Activated CD8-positive, alpha-beta memory T cell treated with anti-CD3 and anti-CD28 coated beads, Interleukin-2, amount 50 U/mL, for 24 hours (primary cell): ENCODE measurements around the gene CAMK1D.
"Not testable (repeated sequence)": the region's sequence is repeated elsewhere in the genome, so short reads cannot be mapped to it uniquely, and the experiment has no call there.

Experiments
- DNase-seq: peaks from one replicate; pipeline ENCODE4 v3.0.0-alpha.2; 2020; ENCODE audit errors: extremely low read depth

CAMK1D gene

GRCh38 chr10:12340937-12341336 is 8.4 kb upstream of the CAMK1D start:
- DNase-seq, result no peak

DNA sequence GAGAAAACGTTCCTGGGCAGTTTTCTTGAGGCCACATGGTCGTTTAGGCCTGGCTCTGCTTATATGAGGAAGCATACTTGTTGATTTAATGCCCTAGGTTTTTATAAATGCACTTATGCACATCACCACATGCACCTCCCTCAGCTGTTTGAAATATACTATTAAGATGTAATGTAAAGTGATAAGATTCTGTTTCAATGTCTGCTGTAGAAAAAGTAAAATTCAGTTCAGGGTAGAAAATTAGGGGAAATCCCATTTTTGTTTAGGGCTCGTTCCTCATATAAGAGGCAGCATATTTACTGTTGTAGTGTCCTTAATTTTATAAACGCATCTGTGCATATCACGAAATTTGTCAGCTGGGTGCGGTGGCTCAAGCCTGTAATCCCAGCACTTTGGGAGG is 7.8 kb upstream of the CAMK1D start:
- no peak for DNase-seq

DNA sequence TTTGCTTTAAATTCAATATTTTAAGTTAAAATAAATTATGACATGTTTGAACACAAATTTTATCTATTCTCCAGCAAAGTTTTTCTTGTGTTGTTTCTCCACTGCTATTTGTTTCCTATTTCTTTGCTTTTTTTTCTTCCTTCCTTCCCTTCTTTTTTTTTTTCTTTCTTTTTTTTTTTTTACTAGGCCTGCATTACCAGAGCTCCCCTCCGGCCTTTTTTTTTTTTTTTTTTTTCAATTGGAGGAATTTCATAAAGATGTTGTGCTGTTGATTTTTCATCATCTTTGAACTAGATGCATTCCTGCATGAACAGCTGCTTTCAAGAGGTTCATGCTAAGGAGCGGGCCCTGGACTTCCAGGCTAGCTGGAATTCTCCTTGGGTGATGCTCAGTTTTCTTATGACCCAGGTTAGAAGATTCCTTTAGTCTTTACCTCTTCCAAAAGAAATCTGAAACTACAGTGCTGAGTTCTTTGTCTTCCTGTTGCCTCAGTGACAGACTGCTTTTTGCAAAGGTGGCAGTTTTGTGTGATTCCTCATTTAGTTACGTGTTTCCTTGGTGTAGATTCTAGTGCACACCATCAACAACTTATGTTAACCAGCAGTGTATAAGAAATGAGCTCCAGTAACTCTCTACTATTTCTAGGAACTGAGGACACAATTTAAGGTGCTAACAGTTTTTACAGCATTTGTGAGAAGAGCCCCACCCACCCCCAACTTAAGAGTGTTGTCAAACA is 4.8 kb upstream of the CAMK1D start:
- DNase-seq, result no peak

DNA sequence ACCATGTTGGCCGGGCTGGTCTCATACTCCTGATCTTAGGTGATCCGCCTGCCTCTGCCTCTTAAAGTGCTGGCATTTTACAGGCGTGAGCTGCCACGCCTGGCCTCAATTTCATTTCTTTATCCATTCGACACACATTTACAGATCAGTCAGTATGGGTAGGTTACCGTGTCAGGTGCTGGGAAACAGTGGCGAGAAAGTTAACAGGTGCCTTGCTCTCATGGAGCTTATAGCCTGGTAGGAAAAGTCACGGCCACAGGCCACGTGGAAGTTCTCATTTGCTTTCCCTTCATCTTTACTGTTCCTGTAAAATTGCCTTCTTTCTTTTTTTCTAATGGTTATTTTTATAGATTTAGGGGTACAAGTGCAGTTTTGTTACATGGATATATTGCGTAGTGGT is 2.6 kb upstream of the CAMK1D start:
- DNase-seq, result no peak

DNA sequence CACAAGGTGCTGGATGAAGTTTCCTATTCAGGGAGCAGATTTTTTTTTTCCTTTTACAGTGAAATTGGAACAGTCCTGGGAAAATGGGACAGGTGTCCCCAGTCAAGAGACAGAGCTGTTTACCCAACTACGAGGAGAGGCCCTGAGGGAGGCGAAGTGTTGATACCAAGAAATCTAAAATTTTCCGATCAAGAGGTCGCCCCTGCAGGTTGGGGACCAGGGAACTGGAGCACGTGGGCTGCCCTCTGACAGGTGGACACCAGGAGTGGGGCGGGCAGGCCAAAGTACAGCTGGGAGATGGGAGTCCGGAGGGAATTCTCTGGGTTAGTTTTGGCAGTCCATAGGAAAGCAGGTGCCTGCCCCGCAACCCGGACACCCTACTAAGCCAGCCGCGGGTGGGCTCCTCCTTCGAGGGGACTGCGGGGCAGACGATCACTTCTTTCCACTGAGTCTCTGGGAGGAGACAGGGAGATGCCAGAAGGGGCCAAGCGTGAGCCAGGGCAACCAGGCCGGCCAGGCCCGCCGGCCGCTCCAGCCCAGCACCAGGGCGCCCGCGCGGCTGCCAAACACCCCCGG is 965 bp upstream of the CAMK1D start:
- no peak for DNase-seq

DNA sequence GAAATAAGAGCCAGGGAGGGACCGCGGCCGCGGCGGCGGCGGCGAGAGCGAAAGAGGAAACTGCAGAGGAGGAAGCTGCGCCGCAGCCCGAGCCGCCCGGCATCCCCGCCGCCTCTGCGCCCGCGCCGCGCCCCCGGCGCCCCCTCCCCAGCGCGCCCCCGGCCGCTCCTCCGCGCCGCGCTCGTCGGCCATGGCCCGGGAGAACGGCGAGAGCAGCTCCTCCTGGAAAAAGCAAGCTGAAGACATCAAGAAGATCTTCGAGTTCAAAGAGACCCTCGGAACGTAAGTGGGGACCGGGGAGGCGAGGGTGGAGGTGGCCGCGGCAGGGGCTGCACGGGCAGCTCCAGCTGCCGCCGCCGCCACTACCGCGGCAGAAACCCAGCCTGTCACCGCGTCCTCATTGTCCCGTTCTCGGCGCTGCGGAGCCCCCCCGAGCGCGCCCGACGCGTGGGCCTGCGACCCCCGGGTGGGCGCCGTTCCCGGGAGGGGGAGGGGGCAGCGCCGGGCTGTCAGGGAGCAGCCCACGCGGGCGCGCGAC is 351 bp downstream of the CAMK1D start:
- DNase-seq, result no peak

DNA sequence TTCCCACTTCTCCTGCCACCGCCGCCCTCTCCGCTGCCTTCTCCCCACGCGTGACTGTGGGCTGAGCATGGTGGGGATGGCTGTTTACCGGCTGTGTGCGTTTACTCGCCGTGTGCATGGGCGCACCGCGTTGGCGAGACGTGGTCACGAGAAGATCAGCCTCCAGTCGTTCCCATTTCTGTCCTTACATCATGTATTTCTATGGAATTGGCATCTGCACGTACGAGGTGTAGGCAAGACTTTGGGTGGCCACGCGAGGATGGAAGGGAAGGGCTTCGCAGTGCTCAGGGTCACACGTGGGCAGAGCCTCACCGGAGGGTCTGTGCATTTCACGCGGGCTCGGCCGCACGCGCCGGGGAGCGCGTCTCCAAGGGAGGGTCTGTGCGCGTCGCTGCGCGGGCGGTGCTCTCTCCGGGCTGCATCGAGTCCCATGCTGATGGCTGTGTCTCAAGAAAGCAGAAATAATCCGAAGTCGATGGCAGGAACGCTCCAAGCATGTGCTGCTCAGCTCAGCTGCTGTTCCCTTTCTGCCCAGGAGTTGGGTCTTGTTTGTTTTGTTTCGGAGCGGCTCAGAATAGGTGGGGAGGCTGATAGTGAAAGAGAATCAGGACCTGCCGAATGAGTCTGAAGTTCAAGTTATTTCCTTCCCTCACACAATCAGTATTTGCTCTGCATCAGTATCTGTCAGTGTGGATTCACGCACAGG is 973 bp downstream of the CAMK1D start:
- no peak for DNase-seq

GRCh38 chr10:12350925-12351324 is 1.6 kb downstream of the CAMK1D start:
- no peak for DNase-seq

GRCh38 chr10:12351447-12351846 is 2.1 kb downstream of the CAMK1D start:
- no peak for DNase-seq

- no peak for DNase-seq
Observed at GRCh38 chr10:12351889-12352288, 2.5 kb downstream of the CAMK1D start.

DNA sequence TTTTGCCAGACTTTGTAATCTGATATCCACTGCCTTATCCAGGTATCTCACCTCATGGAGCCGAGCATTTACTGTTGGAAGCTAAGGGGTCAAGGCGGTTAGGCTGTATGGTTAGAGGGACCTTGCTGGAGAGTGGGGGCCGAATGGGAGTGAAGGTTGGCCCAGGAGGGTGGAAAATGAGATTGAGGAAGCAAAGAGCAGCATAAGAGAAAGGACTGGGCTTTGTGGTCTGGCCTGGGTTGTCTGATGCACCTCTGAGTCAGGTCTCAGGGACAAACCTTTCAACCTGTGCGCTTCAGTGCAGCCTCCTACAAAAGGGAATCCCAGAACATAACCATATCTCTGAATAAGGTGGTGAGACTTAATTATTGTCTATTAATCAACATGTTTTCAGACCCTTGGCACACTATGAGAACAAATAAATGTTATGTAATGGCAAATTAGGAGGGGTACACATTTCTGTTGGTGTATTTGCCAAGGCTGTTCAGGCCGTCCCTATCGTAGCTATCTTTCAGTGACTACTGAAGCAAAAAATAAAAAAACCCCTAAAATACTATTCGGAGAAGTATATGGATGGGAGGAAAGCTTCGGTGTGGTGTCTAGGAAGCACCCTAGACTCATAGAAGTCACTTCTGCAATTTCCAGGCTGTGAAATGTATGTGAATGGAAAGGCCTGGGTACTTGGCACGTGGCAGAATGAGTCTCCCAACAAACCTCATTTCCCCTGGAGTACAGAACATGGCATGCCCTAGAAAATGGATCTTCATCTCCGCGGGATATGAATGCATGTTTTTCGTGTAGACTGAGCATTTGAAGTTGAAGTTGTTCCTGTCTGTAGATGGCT is 4.3 kb downstream of the CAMK1D start:
- DNase-seq, result no peak

- not testable (repeated sequence) for DNase-seq
Observed at GRCh38 chr10:12354696-12355095, 5.3 kb downstream of the CAMK1D start.

GRCh38 chr10:12355384-12355783 is 6.0 kb downstream of the CAMK1D start:
- no peak for DNase-seq

- DNase-seq, result no peak
Observed at GRCh38 chr10:12357525-12358151, 8.3 kb downstream of the CAMK1D start.

DNA sequence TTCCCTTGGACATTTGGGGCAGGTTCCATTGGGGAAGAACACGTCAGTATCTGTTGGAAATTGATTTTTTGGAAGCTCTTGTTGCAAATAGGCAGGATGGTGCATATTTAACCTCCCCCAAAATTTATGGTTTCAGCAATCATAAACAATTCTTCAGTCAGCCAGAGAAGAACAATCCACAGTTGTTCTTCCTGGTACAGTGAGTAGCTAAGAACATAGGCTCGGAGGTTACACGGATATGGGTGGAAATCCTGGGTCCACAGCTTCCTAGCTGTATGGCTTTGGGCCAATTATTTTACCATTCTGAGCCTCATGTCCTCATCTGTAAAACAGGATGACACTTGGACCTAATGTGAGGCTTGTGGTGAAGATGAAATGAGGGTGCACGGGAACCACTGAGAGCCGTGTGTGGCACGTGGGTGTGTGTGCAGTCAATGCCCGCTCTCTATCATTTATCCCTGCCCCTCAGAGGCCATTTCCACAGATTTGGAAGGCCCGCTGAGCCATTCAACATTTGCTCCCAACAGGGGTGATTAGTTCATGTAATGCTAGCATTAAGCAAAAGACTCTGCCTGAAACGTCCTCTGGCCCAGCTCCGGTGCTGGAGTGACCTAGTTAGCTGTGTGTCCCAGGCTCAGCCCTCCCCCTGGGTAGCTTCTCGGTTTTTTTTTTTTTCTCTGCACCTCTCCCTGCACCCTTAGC is 9.7 kb downstream of the CAMK1D start:
- DNase-seq, result no peak

- no peak for DNase-seq
Observed at GRCh38 chr10:12360461-12360860, 11.1 kb downstream of the CAMK1D start.

DNA sequence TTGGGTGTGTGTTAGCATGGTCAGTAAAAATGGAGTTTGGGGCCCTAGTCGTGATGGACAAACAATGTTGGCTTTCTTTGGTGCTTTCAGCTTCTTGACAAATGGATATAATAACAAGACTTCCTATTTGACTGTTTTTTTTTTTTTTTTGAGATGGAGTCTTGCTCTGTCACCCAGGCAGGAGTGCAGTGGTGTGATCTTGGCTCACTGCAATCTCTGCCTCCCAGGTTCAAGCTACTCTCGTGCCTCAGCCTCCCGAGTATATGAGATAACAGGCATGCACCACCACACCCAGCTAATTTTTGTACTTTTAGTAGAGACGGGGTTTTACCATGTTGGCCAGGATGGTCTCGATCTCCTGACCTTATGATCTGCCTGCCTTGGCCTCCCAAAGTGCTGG is 11.8 kb downstream of the CAMK1D start:
- DNase-seq, result not testable (repeated sequence)

- DNase-seq, result no peak
Observed at GRCh38 chr10:12364559-12364958, 15.2 kb downstream of the CAMK1D start.

- DNase-seq, result no peak
Observed at GRCh38 chr10:12367272-12367671, 17.9 kb downstream of the CAMK1D start.

DNA sequence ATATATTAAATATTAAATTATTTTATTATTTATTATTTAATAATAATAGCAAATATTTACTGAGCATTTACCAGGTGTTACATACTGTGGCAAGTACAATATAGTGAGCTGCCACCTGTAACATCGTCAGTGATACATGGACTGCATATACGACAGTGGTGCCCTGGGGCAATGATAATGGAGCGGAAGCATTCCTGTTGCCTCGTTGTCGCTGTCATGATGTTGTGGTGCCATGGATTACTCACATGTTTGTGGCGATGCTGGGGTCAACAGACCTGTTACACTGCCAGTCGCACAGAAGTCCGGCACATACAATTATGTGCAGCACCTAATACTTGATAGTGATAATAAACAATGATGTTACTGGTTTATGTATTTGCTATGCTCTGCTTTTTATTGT is 20.6 kb downstream of the CAMK1D start:
- no peak for DNase-seq

DNA sequence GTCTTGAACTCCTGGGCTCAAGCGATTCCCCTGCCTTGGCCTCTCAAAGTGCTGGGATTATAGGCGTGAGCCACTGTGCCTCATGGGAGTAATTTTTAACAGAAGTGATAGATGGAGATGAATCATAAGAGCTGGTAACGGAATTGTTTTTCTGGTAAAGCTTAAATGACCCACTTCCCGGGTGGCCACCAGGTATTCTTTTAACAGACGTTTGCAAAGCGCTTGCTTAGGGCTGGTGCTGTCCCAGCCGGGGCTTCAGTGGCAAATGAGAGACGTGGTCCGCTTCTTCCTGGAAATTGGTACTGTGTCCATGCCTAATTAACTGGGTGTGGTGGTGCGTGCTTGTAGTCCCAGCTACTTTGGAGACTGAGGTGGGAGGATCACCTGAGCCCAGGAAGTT is 23.5 kb downstream of the CAMK1D start:
- no peak for DNase-seq
